HEK293 (cell line): ENCODE data around the gene BLOC1S2.

Experiments used
- ATF2 ChIP-seq: fragments of 450-650 bp; formaldehyde crosslinking; IDR thresholded peaks from 2 replicates; pipeline ENCODE4 v1.5.1; 2016; ENCODE audit warnings: missing biosample characterization, missing genetic modification characterization, low read depth
- CTCF ChIP-seq: fragments of 450-650 bp; formaldehyde crosslinking; IDR thresholded peaks from 2 replicates; pipeline ENCODE4 v1.5.1; 2016; ENCODE audit warnings: missing biosample characterization, missing genetic modification characterization
- GLIS1 ChIP-seq: fragments of 450-650 bp; formaldehyde crosslinking; IDR thresholded peaks from 2 replicates; pipeline ENCODE4 v1.5.1; 2016; ENCODE audit warnings: missing biosample characterization, missing genetic modification characterization
- HOXA7 ChIP-seq: sonication (generic); formaldehyde crosslinking; IDR thresholded peaks from 2 replicates; pipeline ENCODE4 v1.8.1; 2022; ENCODE audit warnings: missing genetic modification reagents, borderline replicate concordance
- HOXC10 ChIP-seq: sonication (generic); formaldehyde crosslinking; IDR thresholded peaks from 2 replicates; pipeline ENCODE4 v1.8.1; 2023; ENCODE audit warnings: mild to moderate bottlenecking, missing genetic modification reagents
- INSM2 ChIP-seq: fragments of 450-650 bp; formaldehyde crosslinking; IDR thresholded peaks from 2 replicates; pipeline ENCODE4 v1.5.1; 2016; ENCODE audit warnings: missing biosample characterization, missing genetic modification characterization
- RBAK ChIP-seq: fragments of 450-650 bp; formaldehyde crosslinking; IDR thresholded peaks from 2 replicates; pipeline ENCODE4 v1.5.1; 2016; ENCODE audit warnings: missing biosample characterization, missing genetic modification characterization
- SP7 ChIP-seq: fragments of 450-650 bp; formaldehyde crosslinking; IDR thresholded peaks from 2 replicates; pipeline ENCODE4 v1.5.1; 2016; ENCODE audit warnings: missing biosample characterization, missing genetic modification characterization
- ZBTB11 ChIP-seq: fragments of 450-650 bp; formaldehyde crosslinking; conservative IDR thresholded peaks from 2 replicates; pipeline ENCODE4 v1.5.1; 2016; ENCODE audit warnings: low read depth, missing biosample characterization, missing genetic modification characterization
- ZBTB21 ChIP-seq: fragments of 450-650 bp; formaldehyde crosslinking; IDR thresholded peaks from 2 replicates; pipeline ENCODE4 v1.5.1; 2017; ENCODE audit warnings: missing biosample characterization, missing genetic modification characterization
- ZNF10 ChIP-seq: fragments of 450-650 bp; formaldehyde crosslinking; IDR thresholded peaks from 2 replicates; pipeline ENCODE4 v1.5.1; 2017; ENCODE audit warnings: missing biosample characterization, missing genetic modification characterization
- ZNF146 ChIP-seq: fragments of 450-650 bp; formaldehyde crosslinking; IDR thresholded peaks from 2 replicates; pipeline ENCODE4 v1.5.1; 2016; ENCODE audit warnings: missing biosample characterization, missing genetic modification characterization
- ZNF211 ChIP-seq: fragments of 450-650 bp; formaldehyde crosslinking; IDR thresholded peaks from 2 replicates; pipeline ENCODE4 v1.5.1; 2016; ENCODE audit warnings: low read depth, missing biosample characterization, missing genetic modification characterization
- ZNF248 ChIP-seq: fragments of 450-650 bp; formaldehyde crosslinking; IDR thresholded peaks from 2 replicates; pipeline ENCODE4 v1.5.1; 2017; ENCODE audit warnings: missing biosample characterization, missing genetic modification characterization
- ZNF274 ChIP-seq, 2 experiments: fragments of 200-500 bp in 1 of 2; fragments of 450-650 bp in 1 of 2; sonication (Bioruptor generic) in 1 of 2; formaldehyde crosslinking in 1 of 2; IDR thresholded peaks; 2 replicates each; pipeline versions ENCODE4 v1.5.1 to v1.6.1; 2014 to 2016; ENCODE audit warnings: borderline replicate concordance in 1 of 2, inconsistent platforms in 1 of 2, low read length in 1 of 2, missing biosample characterization in 1 of 2, missing genetic modification characterization in 1 of 2
- ZNF280C ChIP-seq: fragments of 450-650 bp; formaldehyde crosslinking; IDR thresholded peaks from 2 replicates; pipeline ENCODE4 v1.5.1; 2016; ENCODE audit warnings: missing biosample characterization, missing genetic modification characterization
- ZNF350 ChIP-seq: fragments of 450-650 bp; formaldehyde crosslinking; IDR thresholded peaks from 2 replicates; pipeline ENCODE4 v1.5.0; 2017; ENCODE audit warnings: missing biosample characterization, mild to moderate bottlenecking, missing genetic modification characterization
- ZNF366 ChIP-seq: fragments of 450-650 bp; formaldehyde crosslinking; conservative IDR thresholded peaks from 2 replicates; pipeline ENCODE4 v1.5.1; 2016; ENCODE audit warnings: missing biosample characterization, missing genetic modification characterization
- ZNF473 ChIP-seq: fragments of 450-650 bp; formaldehyde crosslinking; IDR thresholded peaks from 2 replicates; pipeline ENCODE4 v1.5.1; 2017; ENCODE audit warnings: missing biosample characterization, missing genetic modification characterization
- ZNF48 ChIP-seq: fragments of 450-650 bp; formaldehyde crosslinking; IDR thresholded peaks from 2 replicates; pipeline ENCODE4 v1.5.1; 2016; ENCODE audit warnings: missing biosample characterization, missing genetic modification characterization
- ZNF501 ChIP-seq: fragments of 450-650 bp; formaldehyde crosslinking; IDR thresholded peaks from 2 replicates; pipeline ENCODE4 v1.5.1; 2016; ENCODE audit warnings: missing biosample characterization, missing genetic modification characterization
- ZNF513 ChIP-seq: fragments of 450-650 bp; IDR thresholded peaks from 2 replicates; pipeline ENCODE4 v1.5.1; 2018; ENCODE audit warnings: missing biosample characterization, missing genetic modification characterization
- ZNF549 ChIP-seq: fragments of 450-650 bp; IDR thresholded peaks from 2 replicates; pipeline ENCODE4 v1.5.1; 2018; ENCODE audit warnings: missing biosample characterization, missing genetic modification characterization, mild to moderate bottlenecking, inconsistent platforms, moderate library complexity
- ZNF558 ChIP-seq: fragments of 450-650 bp; formaldehyde crosslinking; IDR thresholded peaks from 2 replicates; pipeline ENCODE4 v1.5.1; 2016; ENCODE audit warnings: missing biosample characterization, missing genetic modification characterization
- ZNF677 ChIP-seq: fragments of 450-650 bp; IDR thresholded peaks from 2 replicates; pipeline ENCODE4 v1.5.0; 2018; ENCODE audit warnings: missing biosample characterization, mild to moderate bottlenecking, missing genetic modification characterization, moderate library complexity
- ZNF76 ChIP-seq: fragments of 450-650 bp; formaldehyde crosslinking; IDR thresholded peaks from 2 replicates; pipeline ENCODE4; 2016; ENCODE audit warnings: low read depth, missing biosample characterization, missing genetic modification characterization, borderline replicate concordance
- ZNF776 ChIP-seq: fragments of 450-650 bp; formaldehyde crosslinking; IDR thresholded peaks from 2 replicates; pipeline ENCODE4 v1.5.0; 2017; ENCODE audit warnings: missing biosample characterization, missing genetic modification characterization, borderline replicate concordance

BLOC1S2 gene

GRCh38 chr10:100267239-100268104 is 19.0 kb downstream of the BLOC1S2 start, which contains the start of gene CWF19L1 (continued):
- TF ChIP-seq ZNF350 (tag by site-specific recombination) (no peak), ZBTB11 (tag by site-specific recombination) (no peak), ZNF776 (no peak), ZNF10 (tag by site-specific recombination) (no peak), ZNF473 (tag by site-specific recombination) (no peak), ZNF48 (tag by site-specific recombination) (no peak), ZNF366 (tag by site-specific recombination) (peak; percentile 86), ZNF248 (tag by site-specific recombination) (no peak), ZNF501 (tag by site-specific recombination) (peak; percentile 76), ZBTB21 (tag by site-specific recombination) (0 out of 2 replicates have a peak, but pooled peaks have one; percentile 58), INSM2 (tag by site-specific recombination) (peak; percentile 15; the same call in 1 of the 2 replicates), RBAK (tag by site-specific recombination) (no peak), ZNF677 (tag by site-specific recombination) (no peak), GLIS1 (no peak), ZNF76 (peak; percentile 44; the same call in 1 of the 2 replicates), CTCF (no peak), ZNF549 (tag by site-specific recombination) (no peak), HOXA7 (no peak), ZNF280C (tag by site-specific recombination) (no peak), HOXC10 (CRISPR knock-in tag) (no peak), SP7 (peak; percentile 74), ZNF513 (tag by site-specific recombination) (no peak), ZNF558 (tag by site-specific recombination) (no peak), ZNF274 (IDR thresholded peaks at IDR 0.05; ENCODE audit: low read length) (no peak), ZNF274 (tag by site-specific recombination; IDR thresholded peaks at IDR 0.05; ENCODE audit: borderline replicate concordance) (no peak), ZNF211 (tag by site-specific recombination) (no peak), ATF2 (tag by site-specific recombination) (no peak), ZNF146 (tag by site-specific recombination) (no peak)
